GM12878 (cell line): ENCODE results near the gene MEGF11. TPM values are rescaled to one million over a fixed set of nuclear protein-coding genes. Genes with fewer than 3 reads are reported as not detected.

Experiments
- ATAC-seq: fragments of 200-7000 bp; cut with Tn5 transposase; 3 replicates; pipeline ENCODE4 v1.9.1; 2020; ENCODE audit warnings: mild to moderate bottlenecking, moderate library complexity
- BruUV-seq: library from RNA; stranded (reverse); fragments of 400-500 nt; replicated peaks from 2 replicates; lab custom pipeline; 2021; lab: Mats Ljungman, UMichigan
- CTCF ChIA-PET: fragments of 300-600 bp; sonication (Branson Sonifier 250); formaldehyde crosslinking; extraction: SDS; loops from one replicate; lab custom pipeline; 2021; ENCODE audit warnings: inconsistent platforms; lab: Yijun Ruan, JAX
- POLR2A ChIA-PET: fragments of 350-600 bp; formaldehyde crosslinking; extraction: SDS; loops from one replicate; lab custom pipeline; 2021; ENCODE audit warnings: inconsistent platforms; lab: Charles Lee
- RAD21 ChIA-PET: fragments of 300-600 bp; sonication (Branson Sonifier 250); formaldehyde crosslinking; loops from one replicate; lab custom pipeline; 2023; ENCODE audit warnings: antibody characterized with exemption; ENCODE audit not compliant: unreplicated experiment; lab: Charles Lee
- SMC1A ChIA-PET: fragments of 300-600 bp; sonication (Branson Sonifier 250); formaldehyde crosslinking; loops from one replicate; lab custom pipeline; 2023; ENCODE audit not compliant: unreplicated experiment, uncharacterized antibody; lab: Charles Lee
- DNase-seq: peaks from one replicate; pipeline ENCODE4 v3.0.0-alpha.2; 2011; ENCODE audit warnings: low read depth, low spot score
- FAIRE-seq: peaks from 3 replicates; lab custom pipeline; 2011; peaks lifted over from hg19 to GRCh38; lab: Jason Lieb, UNC
- H2AFZ ChIP-seq: 2 replicates; pipeline ENCODE4 v1.6.0; 2011; ENCODE audit warnings: low read depth, low read length, control low read depth; ENCODE audit not compliant: control insufficient read depth
- H3K27ac ChIP-seq: 2 replicates; pipeline ENCODE4 v1.5.1; 2011; ENCODE audit warnings: control low read depth; ENCODE audit not compliant: control insufficient read depth, insufficient read depth
- H3K27me3 ChIP-seq, 2 experiments: replicated peaks in 1 of 2; 2 replicates each; pipeline versions ENCODE4 v1.6.0 to v1.6.1; 2011; ENCODE audit warnings: low read length in 1 of 2; ENCODE audit not compliant: control insufficient read depth in 2 of 2, insufficient read depth in 2 of 2
- H3K36me3 ChIP-seq, 2 experiments: 2 replicates each; pipeline ENCODE4 v1.5.1; 2011; ENCODE audit warnings: low read length in 1 of 2; ENCODE audit not compliant: control insufficient read depth in 2 of 2, insufficient read depth in 2 of 2
- H3K4me1 ChIP-seq: 2 replicates; pipeline ENCODE4 v1.6.1; 2011; ENCODE audit warnings: mild to moderate bottlenecking, low read length, moderate library complexity, mixed read lengths; ENCODE audit not compliant: control insufficient read depth, insufficient read depth
- H3K4me2 ChIP-seq: 2 replicates; pipeline ENCODE4 v1.6.0; 2011; ENCODE audit warnings: control low read depth; ENCODE audit not compliant: control insufficient read depth, insufficient read depth
- H3K4me3 ChIP-seq: fragments of 200-600 bp; sonication (generic); 2 replicates; pipeline ENCODE4 v1.5.1; 2016
- H3K79me2 ChIP-seq: 2 replicates; pipeline ENCODE4 v1.6.0; 2011; ENCODE audit warnings: low read length; ENCODE audit not compliant: control insufficient read depth, insufficient read depth
- H3K9ac ChIP-seq: 2 replicates; pipeline ENCODE4 v1.8.0; 2011; ENCODE audit warnings: low read length, control low read depth, mixed read lengths; ENCODE audit not compliant: control insufficient read depth, insufficient read depth
- H3K9me3 ChIP-seq: replicated peaks from 3 replicates; pipeline ENCODE4 v1.5.1; 2011; ENCODE audit warnings: mild to moderate bottlenecking, low read length; ENCODE audit not compliant: control insufficient read depth, insufficient read depth
- H4K20me1 ChIP-seq: 2 replicates; pipeline ENCODE4 v1.6.0; 2011; ENCODE audit not compliant: control insufficient read depth, insufficient read depth
- BRCA1 ChIP-seq: IDR thresholded peaks from 2 replicates; pipeline ENCODE4 v1.6.1; 2011; ENCODE audit warnings: low read depth, low read length, improper control_type of control experiment
- IRF3 ChIP-seq: fragments of 450-650 bp; IDR thresholded peaks from 2 replicates; pipeline ENCODE4 v1.6.1; 2014; ENCODE audit warnings: mild to moderate bottlenecking
- KDM1A ChIP-seq: fragments of 200-600 bp; sonication (generic); IDR thresholded peaks from 2 replicates; pipeline ENCODE4 v1.6.1; 2016; ENCODE audit warnings: borderline replicate concordance
- NFXL1 ChIP-seq: fragments of 450-650 bp; IDR thresholded peaks from 2 replicates; pipeline ENCODE4 v1.6.1; 2017; ENCODE audit warnings: antibody characterized with exemption, mild to moderate bottlenecking, borderline replicate concordance
- NR2C1 ChIP-seq: fragments of 450-650 bp; IDR thresholded peaks from 2 replicates; pipeline ENCODE4 v1.6.1; 2017; ENCODE audit warnings: antibody characterized with exemption, mild to moderate bottlenecking, moderate library complexity
- POU2F2 ChIP-seq: IDR thresholded peaks from 3 replicates; pipeline ENCODE4 v1.6.1; 2011; ENCODE audit warnings: low read depth, mild to moderate bottlenecking, low read length, borderline replicate concordance
- RELB ChIP-seq: fragments of 450-650 bp; IDR thresholded peaks from 2 replicates; pipeline ENCODE4 v1.6.1; 2017; ENCODE audit warnings: low read depth, mild to moderate bottlenecking, moderate library complexity
- SMARCA5 ChIP-seq: fragments of 450-650 bp; IDR thresholded peaks from 2 replicates; pipeline ENCODE4 v1.6.1; 2017; ENCODE audit warnings: mild to moderate bottlenecking
- STAT1 ChIP-seq: fragments of 450-650 bp; conservative IDR thresholded peaks from 2 replicates; pipeline ENCODE4 v1.6.1; 2014; ENCODE audit warnings: antibody characterized with exemption, mild to moderate bottlenecking
- ZNF24 ChIP-seq: fragments of 450-650 bp; IDR thresholded peaks from 2 replicates; pipeline ENCODE4 v1.6.1; 2017; ENCODE audit warnings: antibody characterized with exemption, mild to moderate bottlenecking
- ZNF687 ChIP-seq: fragments of 450-650 bp; IDR thresholded peaks from 2 replicates; pipeline ENCODE4 v1.6.1; 2017; ENCODE audit warnings: mild to moderate bottlenecking, moderate library complexity
- WGBS: methylation state at CpG from one replicate; pipeline ENCODE4 v1.1.6; 2016; ENCODE audit warnings: low lambda C conversion rate; ENCODE audit not compliant: insufficient replicate concordance, insufficient coverage; ENCODE audit errors: missing lambda C conversion rate; 5-methylcytosine and 5-hydroxymethylcytosine counted together
- in situ Hi-C: fragments of 300-500 bp; cut with MboI; formaldehyde crosslinking; loops from 9 replicates; pipeline ENCODE4 v1.14.3; 2018; ENCODE audit warnings: mixed read lengths
- intact Hi-C: fragments of 100-400 bp; cut with micrococcal nuclease; formaldehyde crosslinking; loops from one replicate; pipeline ENCODE4 v1.14.2; 2022; ENCODE audit not compliant: unreplicated experiment
- polyA plus RNA-seq, 11 experiments: library from polyadenylated mRNA; depleted of rRNA in 4 of 11; unstranded in 6 of 11; stranded (reverse) in 5 of 11; fragments of >200 nt; fragmentation: Nextera tagmentation in 4 of 11; fragmentation: Illumina TruSeq in 1 of 11; extraction: Ambion mirVana in 4 of 11; extraction: Trizol in 1 of 11; gene quantifications; 1 replicate in 1 of 11; 2 replicates in 10 of 11; pipeline versions ENCODE4 v1.2.1 to v1.2.3, GENCODE V29; 2011 to 2016; ENCODE audit warnings: inconsistent platforms in 2 of 11, missing spikeins in 2 of 11, low read depth in 1 of 11
- total RNA-seq, 4 experiments: library from RNA; depleted of rRNA in 3 of 4; stranded (reverse); fragments of >200 nt in 3 of 4; fragmentation: Illumina TruSeq in 1 of 4; extraction: Trizol in 1 of 4; gene quantifications; 2 replicates each; pipeline versions ENCODE4 v1.2.1 to v1.2.3, GENCODE V29; 2013 to 2021

Gene MEGF11
- total and polyA plus RNA-seq, 10 of the 15 experiments (the other 5 are each of a cell fraction or from before 2014, with no cell fraction given): 0.03 to 1.7 (median 0.49) TPM

- Histone ChIP-seq H3K4me2 (no peak overlapping the region), H3K79me2 (no peaks in the 10 kb centered on the region), H3K27ac (no peak overlapping the region), H3K9ac (no peak overlapping the region), H3K4me1 (no peaks in the 10 kb centered on the region), H3K36me3 (no peaks in the 10 kb centered on the region), H3K4me3 (no peak overlapping the region), H2AFZ (no peak overlapping the region), H4K20me1 (no peaks in the 10 kb centered on the region), H3K9me3 (no peaks in the 10 kb centered on the region), H3K27me3 (no peaks in the 10 kb centered on the region)
- ChIA-PET RAD21 (interaction anchor here (1.1 kb wide), 1 partner anchor 19 kb away, joined by 5 read pairs; no protein-coding TSS in a partner anchor), SMC1A (interaction anchor here (1.3 to 1.8 kb wide), 3 partner anchors 8 to 23 kb away, joined by 3 to 10 read pairs (median 7); no protein-coding TSS in a partner anchor), POLR2A (no interaction called here), CTCF (no interaction called here)
- intact Hi-C loops (no loop called here), in situ Hi-C loops (no loop called here)
- 60% methylated on average over 10 of the region's 10 CpGs for WGBS
- no TSS peak for BruUV-seq
- ATAC-seq (no peak), DNase-seq (no peak), FAIRE-seq (no peak)
- TF ChIP-seq KDM1A (no peak), NFXL1 (no peak), BRCA1 (no peak), RELB (no peak), ZNF687 (no peak), SMARCA5 (no peak), IRF3 (no peak), STAT1 (no peak), POU2F2 (no peak), ZNF24 (no peak), NR2C1 (no peak)
Observed at GRCh38 chr15:65939901-65940617, 313.5 kb downstream of the MEGF11 start.
